GM18907 (cell line): Measurements from ENCODE around the gene FAF2.
"Not testable (repeated sequence)": the region's sequence is repeated elsewhere in the genome, so short reads cannot be mapped to it uniquely, and the experiment has no call there.

Experiments used
- ATAC-seq: cut with Tn5 transposase; IDR thresholded peaks from one replicate; pipeline ENCODE4 v1.9.1; 2021; ENCODE audit warnings: mild to moderate bottlenecking, moderate library complexity; ENCODE audit not compliant: unreplicated experiment

Gene FAF2

GRCh38 chr5:176541338-176542134 lies 93.4 kb downstream of the FAF2 start:
- no peak for ATAC-seq

GRCh38 chr5:176542135-176542595 lies 94.0 kb downstream of the FAF2 start:
- ATAC-seq, result no peak

GRCh38 chr5:176542596-176543427 lies 94.6 kb downstream of the FAF2 start:
- ATAC-seq, result peak; percentile 44

GRCh38 chr5:176543428-176544182 lies 95.4 kb downstream of the FAF2 start:
- peak; percentile 69 for ATAC-seq

- no peak for ATAC-seq
Measured at GRCh38 chr5:176545388-176545736, 97.2 kb downstream of the FAF2 start.

- ATAC-seq, result no peak
Measured at GRCh38 chr5:176545737-176546509, 97.7 kb downstream of the FAF2 start.

- ATAC-seq, result no peak
Measured at GRCh38 chr5:176547802-176548201, 99.6 kb downstream of the FAF2 start.

- no peak for ATAC-seq
Measured at GRCh38 chr5:176548967-176549444, 100.8 kb downstream of the FAF2 start, which contains the start of gene CDHR2. Gene CDHR2, plus strand, starts transcription at chr5:176549342. Its CDS starts 16,011 bp downstream, at chr5:176565353.

GRCh38 chr5:176549871-176550270 lies 101.7 kb downstream of the FAF2 start:
- ATAC-seq, result no peak

GRCh38 chr5:176550275-176550831 lies 102.2 kb downstream of the FAF2 start:
- no peak for ATAC-seq

GRCh38 chr5:176550937-176551336 lies 102.8 kb downstream of the FAF2 start:
- ATAC-seq, result not testable (repeated sequence)

- ATAC-seq, result no peak
Measured at GRCh38 chr5:176552332-176552869, 104.2 kb downstream of the FAF2 start.

- no peak for ATAC-seq
Measured at GRCh38 chr5:176553260-176554085, 105.3 kb downstream of the FAF2 start.

- ATAC-seq, result no peak
Measured at GRCh38 chr5:176557846-176558245, 109.7 kb downstream of the FAF2 start.
